ENCODE data around the gene MTR.

GRCh38 chr1:236786453-236786852, 8.6 kb upstream of the MTR start:
- TF ChIP-seq CTCF (conservative IDR thresholded peaks at IDR 0.05; ENCODE audit: low read depth, low read length) (no peak), EZH2 (IDR thresholded peaks at IDR 0.05; ENCODE audit: low read length, unreplicated experiment) (no peak)
